Measurements from ENCODE around the gene MAST2.
"Not testable (repeated sequence)": the region's sequence is repeated elsewhere in the genome, so short reads cannot be mapped to it uniquely, and the experiment has no call there.

MAST2 gene

GRCh38 chr1:45809761-45810160, 6.3 kb downstream of the MAST2 start:
- DNase-seq (ENCODE audit: low read depth in 2 of 3, low spot score in 1 of 3): no peak

GRCh38 chr1:45814776-45815175, 11.4 kb downstream of the MAST2 start:
- no peak for DNase-seq (ENCODE audit: low read depth in 2 of 3, low spot score in 1 of 3)

GRCh38 chr1:45815667-45816458, 12.5 kb downstream of the MAST2 start:
- no peak for DNase-seq (ENCODE audit: low read depth in 2 of 3, low spot score in 1 of 3)

- DNase-seq (ENCODE audit: low read depth in 2 of 3, low spot score in 1 of 3): no peak
Measured at GRCh38 chr1:45820173-45820572, 16.8 kb downstream of the MAST2 start.

GRCh38 chr1:45820788-45821187, 17.4 kb downstream of the MAST2 start:
- DNase-seq (ENCODE audit: low read depth in 2 of 3, low spot score in 1 of 3): no peak

GRCh38 chr1:45822644-45823043, 19.2 kb downstream of the MAST2 start:
- DNase-seq (ENCODE audit: low read depth in 2 of 3, low spot score in 1 of 3): no peak

GRCh38 chr1:45824607-45825006, 21.2 kb downstream of the MAST2 start:
- DNase-seq (ENCODE audit: low read depth in 2 of 3, low spot score in 1 of 3): no peak

GRCh38 chr1:45827256-45827655, 23.8 kb downstream of the MAST2 start:
- DNase-seq (ENCODE audit: low read depth in 2 of 3, low spot score in 1 of 3): no peak

GRCh38 chr1:45828841-45829240, 25.4 kb downstream of the MAST2 start:
- DNase-seq (ENCODE audit: low read depth in 2 of 3, low spot score in 1 of 3): no peak

GRCh38 chr1:45833361-45833760, 29.9 kb downstream of the MAST2 start:
- DNase-seq (ENCODE audit: low read depth in 2 of 3, low spot score in 1 of 3): no peak

- no peak for DNase-seq (ENCODE audit: low read depth in 2 of 3, low spot score in 1 of 3)
Measured at GRCh38 chr1:45834689-45835088, 31.3 kb downstream of the MAST2 start.

GRCh38 chr1:45836451-45836850, 33.0 kb downstream of the MAST2 start:
- DNase-seq (ENCODE audit: low read depth in 2 of 3, low spot score in 1 of 3): no peak

- DNase-seq (ENCODE audit: low read depth in 2 of 3, low spot score in 1 of 3): not testable (repeated sequence)
Measured at GRCh38 chr1:45836861-45837260, 33.4 kb downstream of the MAST2 start.

- DNase-seq (ENCODE audit: low read depth in 2 of 3, low spot score in 1 of 3): not testable (repeated sequence)
Measured at GRCh38 chr1:45838322-45838721, 34.9 kb downstream of the MAST2 start.

- no peak for DNase-seq (ENCODE audit: low read depth in 2 of 3, low spot score in 1 of 3)
Measured at GRCh38 chr1:45840704-45841103, 37.3 kb downstream of the MAST2 start.

- no peak for DNase-seq (ENCODE audit: low read depth in 2 of 3, low spot score in 1 of 3)
Measured at GRCh38 chr1:45842786-45843185, 39.4 kb downstream of the MAST2 start.

- DNase-seq (ENCODE audit: low read depth in 2 of 3, low spot score in 1 of 3): no peak
Measured at GRCh38 chr1:45843474-45843905, 40.1 kb downstream of the MAST2 start.

GRCh38 chr1:45844000-45844399, 40.6 kb downstream of the MAST2 start:
- DNase-seq (ENCODE audit: low read depth in 2 of 3, low spot score in 1 of 3): not testable (repeated sequence)

- DNase-seq (ENCODE audit: low read depth in 2 of 3, low spot score in 1 of 3): no peak
Measured at GRCh38 chr1:45846931-45847330, 43.5 kb downstream of the MAST2 start.

- no peak for DNase-seq (ENCODE audit: low read depth in 2 of 3, low spot score in 1 of 3)
Measured at GRCh38 chr1:45848097-45848496, 44.7 kb downstream of the MAST2 start.

- no peak for DNase-seq (ENCODE audit: low read depth in 2 of 3, low spot score in 1 of 3)
Measured at GRCh38 chr1:45848714-45849113, 45.3 kb downstream of the MAST2 start.

GRCh38 chr1:45850017-45850416, 46.6 kb downstream of the MAST2 start:
- no peak for DNase-seq (ENCODE audit: low read depth in 2 of 3, low spot score in 1 of 3)

GRCh38 chr1:45854724-45855123, 51.3 kb downstream of the MAST2 start:
- DNase-seq (ENCODE audit: low read depth in 2 of 3, low spot score in 1 of 3): no peak

All from stimulated activated CD4-positive, alpha-beta T cell treated with anti-CD3 and anti-CD28 coated beads, Interleukin-12 subunit alpha, Interleukin-12 subunit beta, amount 100 ng/mL, for 48 hours (primary cell).